NCI-H2107 treated with DMSO at 0.1 percent for 48 hours (cell line): ENCODE measurements around the gene ACSL5.
"Not testable (repeated sequence)": the region's sequence is repeated elsewhere in the genome, so short reads cannot be mapped to it uniquely, and the experiment has no call there.

Experiments
- DNase-seq: peaks from one replicate; lab custom pipeline; 2025; ENCODE audit not compliant: unreplicated experiment; lab: John Stamatoyannopoulos, UW

Gene ACSL5

GRCh38 chr10:112374724-112375541, 1.0 kb downstream of the ACSL5 start:
- no peak for DNase-seq

GRCh38 chr10:112375721-112376395, 1.9 kb downstream of the ACSL5 start:
- no peak for DNase-seq

GRCh38 chr10:112376396-112376790, 2.5 kb downstream of the ACSL5 start:
- DNase-seq = no peak

GRCh38 chr10:112377116-112377515, 3.2 kb downstream of the ACSL5 start:
- not testable (repeated sequence) for DNase-seq

GRCh38 chr10:112379635-112380296, 5.8 kb downstream of the ACSL5 start:
- DNase-seq = no peak

GRCh38 chr10:112382515-112383235, 8.8 kb downstream of the ACSL5 start:
- no peak for DNase-seq

GRCh38 chr10:112383325-112383724, 9.4 kb downstream of the ACSL5 start:
- DNase-seq = no peak

GRCh38 chr10:112384141-112384540, 10.2 kb downstream of the ACSL5 start:
- no peak for DNase-seq

GRCh38 chr10:112385201-112385600, 11.3 kb downstream of the ACSL5 start:
- DNase-seq = no peak

GRCh38 chr10:112388056-112388455, 14.1 kb downstream of the ACSL5 start:
- DNase-seq = not testable (repeated sequence)

GRCh38 chr10:112388548-112388947, 14.6 kb downstream of the ACSL5 start:
- DNase-seq = no peak

GRCh38 chr10:112389271-112389822, 15.4 kb downstream of the ACSL5 start:
- no peak for DNase-seq

GRCh38 chr10:112390125-112390703, 16.3 kb downstream of the ACSL5 start:
- DNase-seq = no peak

- no peak for DNase-seq
Observed at GRCh38 chr10:112393341-112393740, 19.4 kb downstream of the ACSL5 start.

- no peak for DNase-seq
Observed at GRCh38 chr10:112393827-112394226, 19.9 kb downstream of the ACSL5 start.

- DNase-seq = no peak
Observed at GRCh38 chr10:112394475-112394875, 20.6 kb downstream of the ACSL5 start.

- no peak for DNase-seq
Observed at GRCh38 chr10:112395809-112396530, 22.1 kb downstream of the ACSL5 start.

GRCh38 chr10:112397592-112397991, 23.7 kb downstream of the ACSL5 start:
- DNase-seq = no peak

- DNase-seq = no peak
Observed at GRCh38 chr10:112402917-112403316, 29.0 kb downstream of the ACSL5 start.

GRCh38 chr10:112404617-112405016, 30.7 kb downstream of the ACSL5 start:
- DNase-seq = no peak
